PFSK-1 (cell line): ENCODE results near the gene ST8SIA1.

Experiments
- POLR2AphosphoS5 ChIP-seq: IDR thresholded peaks from 2 replicates; pipeline ENCODE4 v1.6.1; 2012; ENCODE audit warnings: low read depth, mild to moderate bottlenecking, control low read depth, low read length, moderate library complexity
- TF ChIP-seq, protein P1 (sequence below), 2 experiments: IDR thresholded peaks; 2 replicates each; pipeline versions ENCODE4 v1.6.1 to v1.8.0; 2011 to 2012; ENCODE audit warnings: low read depth in 2 of 2, low read length in 2 of 2, control low read depth in 1 of 2, inconsistent platforms in 1 of 2, mild to moderate bottlenecking in 1 of 2, moderate library complexity in 1 of 2; ENCODE audit not compliant: insufficient read depth in 1 of 2

DNA sequence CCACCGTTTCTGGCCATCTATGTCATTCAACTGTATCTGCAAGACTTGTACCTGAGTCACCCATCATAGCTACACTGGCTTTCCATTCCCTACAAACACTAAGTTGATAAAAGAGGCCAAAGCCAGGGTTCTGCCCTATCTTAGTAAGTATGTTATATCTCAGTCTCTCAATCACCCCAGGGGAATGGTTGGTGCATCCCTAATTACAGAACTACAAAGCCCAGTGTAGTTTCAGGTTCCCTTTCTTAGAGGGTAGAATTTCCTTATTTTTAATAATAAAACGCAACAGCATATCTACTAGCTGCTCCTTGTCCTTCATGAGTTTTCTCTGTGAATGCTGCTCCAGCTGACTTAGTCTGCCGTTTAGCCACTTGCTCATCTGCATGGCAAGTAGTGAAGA is 57.6 kb downstream of the ST8SIA1 start:
- TF ChIP-seq POLR2AphosphoS5, result no peak
- TF ChIP-seq, protein P1, sequence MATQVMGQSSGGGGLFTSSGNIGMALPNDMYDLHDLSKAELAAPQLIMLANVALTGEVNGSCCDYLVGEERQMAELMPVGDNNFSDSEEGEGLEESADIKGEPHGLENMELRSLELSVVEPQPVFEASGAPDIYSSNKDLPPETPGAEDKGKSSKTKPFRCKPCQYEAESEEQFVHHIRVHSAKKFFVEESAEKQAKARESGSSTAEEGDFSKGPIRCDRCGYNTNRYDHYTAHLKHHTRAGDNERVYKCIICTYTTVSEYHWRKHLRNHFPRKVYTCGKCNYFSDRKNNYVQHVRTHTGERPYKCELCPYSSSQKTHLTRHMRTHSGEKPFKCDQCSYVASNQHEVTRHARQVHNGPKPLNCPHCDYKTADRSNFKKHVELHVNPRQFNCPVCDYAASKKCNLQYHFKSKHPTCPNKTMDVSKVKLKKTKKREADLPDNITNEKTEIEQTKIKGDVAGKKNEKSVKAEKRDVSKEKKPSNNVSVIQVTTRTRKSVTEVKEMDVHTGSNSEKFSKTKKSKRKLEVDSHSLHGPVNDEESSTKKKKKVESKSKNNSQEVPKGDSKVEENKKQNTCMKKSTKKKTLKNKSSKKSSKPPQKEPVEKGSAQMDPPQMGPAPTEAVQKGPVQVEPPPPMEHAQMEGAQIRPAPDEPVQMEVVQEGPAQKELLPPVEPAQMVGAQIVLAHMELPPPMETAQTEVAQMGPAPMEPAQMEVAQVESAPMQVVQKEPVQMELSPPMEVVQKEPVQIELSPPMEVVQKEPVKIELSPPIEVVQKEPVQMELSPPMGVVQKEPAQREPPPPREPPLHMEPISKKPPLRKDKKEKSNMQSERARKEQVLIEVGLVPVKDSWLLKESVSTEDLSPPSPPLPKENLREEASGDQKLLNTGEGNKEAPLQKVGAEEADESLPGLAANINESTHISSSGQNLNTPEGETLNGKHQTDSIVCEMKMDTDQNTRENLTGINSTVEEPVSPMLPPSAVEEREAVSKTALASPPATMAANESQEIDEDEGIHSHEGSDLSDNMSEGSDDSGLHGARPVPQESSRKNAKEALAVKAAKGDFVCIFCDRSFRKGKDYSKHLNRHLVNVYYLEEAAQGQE (IDR thresholded peaks at IDR 0.05; ENCODE audit: insufficient read depth in 1 of 2, low read depth in 2 of 2, low read length in 2 of 2), result no peak
